Anterior cingulate cortex (tissue), 58 donors: ENCODE measurements around the gene UBA1.
A peak's percentile ranks its signal among the peaks of the same experiment; 100 is the strongest.

Source experiments
- DNase-seq, 58 donors: peaks; one replicate each; lab custom pipeline; 2025; lab: John Stamatoyannopoulos, UW

UBA1 gene

DNA sequence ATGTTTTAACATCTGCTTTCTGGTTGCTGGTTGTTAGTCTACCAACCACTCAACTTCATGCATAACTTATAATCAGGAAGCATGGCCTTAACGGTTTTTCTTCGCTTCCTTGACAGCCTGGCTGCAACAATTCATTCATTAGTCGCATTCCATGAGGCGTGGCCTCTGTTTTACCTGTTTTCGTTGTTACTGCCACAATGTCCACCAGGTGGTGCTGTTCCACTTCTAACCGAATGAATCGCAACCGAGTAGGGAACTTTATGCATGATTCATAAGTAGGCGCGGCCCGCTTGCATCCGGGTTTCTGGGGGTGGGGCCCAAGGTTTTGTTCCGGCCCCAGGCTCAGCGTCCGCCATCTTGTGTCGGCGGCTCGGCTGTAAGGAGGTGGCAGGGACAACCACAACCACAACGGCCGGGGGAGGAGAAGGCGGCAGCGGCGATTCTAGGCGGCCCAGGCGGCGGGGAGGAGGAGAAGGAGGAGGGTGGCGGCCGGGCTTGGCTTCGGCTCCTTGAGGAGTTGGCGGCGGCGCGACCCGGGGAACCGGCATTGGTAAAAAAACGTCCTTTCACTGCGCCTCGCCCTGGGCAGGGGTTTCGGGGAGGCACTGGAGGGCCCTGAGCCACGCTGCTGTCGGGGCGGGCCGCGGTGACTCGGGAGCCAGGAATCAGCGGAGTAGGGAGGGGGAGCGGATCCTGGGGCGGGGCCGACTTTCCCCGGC, at the start of gene UBA1:
TSS of gene UBA1 (plus strand) at position 355 of the 719 bp plus-strand sequence. CDS start 4,974 bp downstream, outside the sequence.
- peak; percentile 24 to 100 (median 88) for DNase-seq

DNA sequence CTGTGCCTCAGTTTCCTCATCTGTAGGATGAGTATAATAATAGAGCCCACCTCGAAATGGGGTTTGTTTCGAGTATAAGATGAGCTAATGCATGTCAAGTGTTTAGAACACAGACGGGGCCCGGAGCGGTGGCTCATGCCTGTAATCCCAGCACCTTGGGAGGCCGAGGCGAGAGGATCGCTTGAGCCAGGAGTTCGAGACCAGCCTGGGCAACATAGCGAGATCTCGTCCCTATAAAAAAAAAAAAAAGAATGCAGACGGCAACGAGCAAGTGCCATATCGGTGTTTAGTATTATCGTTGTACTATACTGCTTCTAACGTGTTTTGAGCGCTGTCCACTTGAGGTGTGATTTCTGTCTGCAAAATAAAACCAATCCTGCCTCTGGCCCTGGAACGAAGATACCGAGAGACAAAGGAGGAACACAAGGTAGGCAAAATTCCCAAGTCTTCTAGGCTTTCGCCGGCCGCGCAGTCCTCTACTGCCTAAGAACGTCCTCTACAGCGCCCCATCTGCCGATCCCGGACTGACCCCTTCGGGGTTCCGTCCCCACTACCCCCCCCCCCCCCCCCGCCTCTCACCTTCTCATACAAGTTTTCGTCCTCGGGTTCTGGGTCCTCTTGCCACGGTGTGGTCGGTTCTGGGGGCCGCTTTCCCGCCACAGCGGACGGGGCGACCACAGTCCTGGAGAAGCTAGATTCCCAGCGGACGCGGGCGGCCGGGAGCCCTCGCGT, 49.6 kb upstream of the UBA1 start:
- peak in 38 of 58 donors; percentile 14 to 84 (median 60) for DNase-seq

DNA sequence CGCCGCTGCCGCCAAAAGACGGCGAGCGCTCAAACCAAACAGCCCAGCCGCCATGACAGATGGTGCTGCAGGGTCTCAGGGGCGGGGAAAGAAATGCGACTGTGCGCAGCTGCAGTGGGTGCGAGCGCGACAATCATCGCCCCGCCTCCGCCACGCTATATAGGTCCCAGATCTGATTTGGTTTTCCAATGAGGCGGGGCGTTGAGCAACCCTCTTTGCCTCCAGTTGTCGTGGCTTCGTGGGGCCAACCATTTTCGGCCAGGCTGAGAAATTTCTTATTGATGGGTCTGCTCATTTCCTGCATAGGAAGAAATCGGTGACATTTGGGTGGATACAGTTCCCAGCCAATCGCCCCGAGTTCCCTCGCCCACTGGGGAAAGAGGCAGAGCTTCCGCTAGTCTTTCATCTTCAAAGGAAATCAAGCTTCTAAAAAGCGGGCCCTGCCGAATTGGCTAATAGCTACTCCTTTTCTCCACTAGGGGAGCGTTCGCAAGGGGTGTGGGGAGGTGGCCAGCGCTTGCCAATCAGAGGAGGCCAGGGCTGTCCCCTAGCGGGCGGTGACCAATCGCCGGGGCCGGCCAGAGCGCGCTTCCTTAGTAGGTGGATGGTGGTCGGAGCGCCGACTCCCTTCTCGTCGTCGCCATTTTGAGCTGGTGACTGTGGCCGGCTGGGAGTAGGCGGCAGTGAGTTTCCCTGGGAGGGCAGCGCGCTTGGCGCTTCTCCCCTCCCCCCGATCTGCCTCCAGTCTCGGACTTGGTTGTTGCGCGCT, 48.8 kb upstream of the UBA1 start, which contains the start of the genes NDUFB11 and RBM10:
TSS of gene NDUFB11 (minus strand) at position 77 of the 769 bp plus-strand sequence. CDS start at position 54, 23 bp downstream.
TSS of gene RBM10 (plus strand) at position 596 of the 769 bp plus-strand sequence. CDS start 2,261 bp downstream, outside the sequence.
- peak; percentile 14 to 94 (median 86) for DNase-seq

DNA sequence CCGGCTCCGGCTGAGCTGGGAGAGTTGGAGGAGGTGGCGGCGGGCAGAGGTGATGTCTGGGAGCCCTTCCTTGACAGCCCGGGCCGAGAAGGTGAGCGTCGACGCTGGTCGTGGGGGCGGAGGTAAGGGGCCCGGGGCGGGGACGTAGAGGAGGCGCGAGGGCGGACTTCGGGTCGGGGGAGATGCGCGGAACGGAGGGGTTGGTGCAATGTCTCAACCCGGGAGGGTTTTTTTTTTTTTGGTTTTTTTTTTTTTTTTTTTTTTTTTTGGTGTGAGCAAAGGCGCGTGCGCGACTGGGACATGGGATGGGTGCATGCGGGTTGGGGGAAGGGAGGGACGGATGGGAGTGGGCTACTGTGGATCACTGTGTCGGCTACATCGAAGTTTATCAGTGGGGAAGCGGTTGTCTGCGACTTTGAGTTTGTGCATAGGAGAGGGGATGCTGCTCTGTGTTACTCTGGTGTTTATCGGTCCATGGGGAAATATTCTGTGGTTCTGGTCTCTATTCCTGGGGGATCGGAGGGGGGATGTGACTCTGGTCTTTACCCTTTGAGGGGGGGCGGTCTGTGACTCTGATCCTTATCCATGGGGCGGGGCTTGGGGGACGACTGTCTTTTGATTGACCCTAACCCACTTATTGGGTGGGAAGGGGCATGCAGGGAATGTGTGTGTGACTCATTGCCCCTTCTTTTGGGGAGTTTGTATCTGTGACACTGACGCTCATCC, 48.1 kb upstream of the UBA1 start:
- DNase-seq: peak in 2 of 58 donors; percentile 24 to 25

DNA sequence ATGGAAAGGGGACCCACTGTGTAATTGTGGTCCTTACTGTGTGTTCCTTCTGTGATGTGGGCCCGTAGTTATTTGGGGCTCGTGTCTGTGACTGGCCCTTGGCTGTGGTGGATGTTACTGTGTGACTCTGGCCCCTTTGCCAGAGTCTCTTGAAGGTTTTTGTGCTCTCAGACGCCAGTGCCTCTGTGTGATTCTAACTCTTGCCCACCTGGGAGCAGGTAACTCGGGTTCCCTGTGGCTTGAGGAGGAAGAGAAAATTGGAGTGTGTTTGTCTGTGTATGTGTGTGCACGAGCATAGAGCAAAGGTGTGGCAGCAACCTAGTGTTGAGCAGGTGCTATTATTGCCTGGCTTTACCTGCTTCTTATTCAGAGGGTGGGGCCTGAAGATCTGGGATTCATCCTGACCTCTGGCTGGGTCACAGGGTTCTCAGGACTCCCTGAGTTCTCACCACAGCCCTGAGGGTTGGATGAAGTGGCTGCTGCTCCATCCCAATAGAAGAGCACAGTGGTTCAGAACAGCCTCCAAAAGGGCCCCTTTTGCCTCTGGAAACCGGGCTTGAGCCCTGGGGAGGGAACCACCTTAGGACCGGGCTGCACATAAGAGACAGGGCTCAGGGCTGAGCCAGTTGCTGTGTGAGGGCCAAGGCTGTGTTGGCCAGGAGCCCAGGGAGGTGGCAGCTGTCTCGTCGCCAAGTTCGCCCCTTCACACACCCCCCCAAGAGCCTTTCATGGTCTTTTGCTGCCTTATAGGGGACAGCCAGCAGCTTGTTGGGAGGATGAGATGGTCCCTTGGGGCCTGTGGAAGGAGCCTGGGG, 47.3 kb upstream of the UBA1 start:
- DNase-seq: peak in 3 of 58 donors; percentile 0 to 40 (median 8)

DNA sequence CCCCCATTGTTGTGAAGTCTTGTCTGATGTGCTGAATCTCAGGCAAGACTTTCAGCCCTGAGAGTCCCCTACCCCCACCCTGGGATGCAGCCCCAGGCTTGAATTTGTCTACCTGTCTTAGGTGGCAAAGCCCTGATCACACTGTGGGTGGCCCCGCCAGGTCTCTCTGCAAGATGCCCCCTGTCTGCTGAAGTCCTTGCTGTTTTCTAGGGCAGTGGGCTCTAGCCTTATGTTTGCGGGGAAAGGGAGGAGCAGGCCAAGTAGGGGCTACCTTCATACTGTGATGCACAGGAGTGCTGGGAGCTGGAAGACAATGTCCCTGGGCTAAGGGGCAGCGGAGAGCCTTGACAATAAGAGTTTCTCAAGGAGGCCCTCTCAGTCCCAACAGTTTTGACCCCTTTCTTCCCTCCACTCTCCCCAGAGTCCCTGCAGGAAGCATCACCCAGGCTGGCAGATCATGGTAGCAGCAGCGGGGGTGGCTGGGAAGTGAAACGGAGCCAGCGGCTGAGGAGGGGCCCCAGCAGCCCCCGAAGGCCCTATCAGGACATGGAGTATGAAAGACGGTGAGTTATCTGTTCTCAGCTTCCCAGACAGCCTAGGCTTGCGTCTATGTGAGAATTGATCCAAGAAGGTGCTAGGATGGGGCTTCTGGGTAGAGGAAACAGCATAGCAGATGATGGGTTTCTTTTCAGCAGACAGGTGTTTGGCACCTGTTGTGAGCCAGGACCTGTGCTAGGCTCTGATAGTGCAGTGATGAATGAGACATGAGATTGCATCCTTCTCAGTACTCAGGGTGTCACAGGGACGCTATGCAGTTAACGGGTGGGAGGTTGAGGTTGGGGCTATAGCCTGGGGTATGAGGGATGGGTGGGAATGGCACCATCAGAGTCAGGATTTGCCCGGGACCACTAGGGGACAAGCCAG, 46.4 kb upstream of the UBA1 start:
- no peak for DNase-seq

DNA sequence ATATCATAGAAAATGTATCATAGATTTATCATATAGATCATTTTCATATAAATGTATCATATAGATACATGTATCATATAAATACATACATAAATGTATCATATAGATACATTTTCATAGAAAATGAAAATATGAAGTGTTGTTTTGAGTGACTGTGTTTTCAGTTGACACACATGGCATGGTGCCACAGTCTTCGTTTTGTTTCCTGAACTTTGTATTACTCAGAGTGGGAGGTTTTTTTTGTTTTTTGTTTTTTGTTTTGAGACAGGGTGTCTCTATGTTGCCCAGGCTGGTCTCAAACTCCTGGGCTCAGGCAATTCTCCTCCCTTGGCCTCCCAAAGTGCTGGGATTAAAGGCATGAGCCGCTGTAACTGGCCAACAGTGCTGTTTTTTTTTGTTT, 44.7 kb upstream of the UBA1 start:
- DNase-seq: no peak

DNA sequence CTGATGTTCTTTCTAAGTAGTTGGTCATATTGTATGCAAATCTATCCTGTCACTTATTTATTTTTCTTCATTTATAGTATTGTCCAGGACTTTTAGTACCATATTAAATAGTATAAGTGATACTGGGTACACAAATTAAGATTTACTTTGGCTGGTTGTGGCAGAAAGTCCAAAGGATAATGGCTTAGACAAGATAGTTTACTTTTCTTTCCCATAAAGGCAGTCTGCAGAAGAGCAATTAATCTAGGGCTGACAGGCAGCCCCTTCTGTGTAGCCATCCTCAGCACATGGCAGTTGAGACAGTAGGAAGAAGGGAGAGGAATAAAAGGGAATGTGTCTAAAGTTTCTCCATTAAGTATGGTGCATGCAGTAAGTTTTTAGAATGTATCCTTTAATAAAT, 42.2 kb upstream of the UBA1 start:
- no peak for DNase-seq

DNA sequence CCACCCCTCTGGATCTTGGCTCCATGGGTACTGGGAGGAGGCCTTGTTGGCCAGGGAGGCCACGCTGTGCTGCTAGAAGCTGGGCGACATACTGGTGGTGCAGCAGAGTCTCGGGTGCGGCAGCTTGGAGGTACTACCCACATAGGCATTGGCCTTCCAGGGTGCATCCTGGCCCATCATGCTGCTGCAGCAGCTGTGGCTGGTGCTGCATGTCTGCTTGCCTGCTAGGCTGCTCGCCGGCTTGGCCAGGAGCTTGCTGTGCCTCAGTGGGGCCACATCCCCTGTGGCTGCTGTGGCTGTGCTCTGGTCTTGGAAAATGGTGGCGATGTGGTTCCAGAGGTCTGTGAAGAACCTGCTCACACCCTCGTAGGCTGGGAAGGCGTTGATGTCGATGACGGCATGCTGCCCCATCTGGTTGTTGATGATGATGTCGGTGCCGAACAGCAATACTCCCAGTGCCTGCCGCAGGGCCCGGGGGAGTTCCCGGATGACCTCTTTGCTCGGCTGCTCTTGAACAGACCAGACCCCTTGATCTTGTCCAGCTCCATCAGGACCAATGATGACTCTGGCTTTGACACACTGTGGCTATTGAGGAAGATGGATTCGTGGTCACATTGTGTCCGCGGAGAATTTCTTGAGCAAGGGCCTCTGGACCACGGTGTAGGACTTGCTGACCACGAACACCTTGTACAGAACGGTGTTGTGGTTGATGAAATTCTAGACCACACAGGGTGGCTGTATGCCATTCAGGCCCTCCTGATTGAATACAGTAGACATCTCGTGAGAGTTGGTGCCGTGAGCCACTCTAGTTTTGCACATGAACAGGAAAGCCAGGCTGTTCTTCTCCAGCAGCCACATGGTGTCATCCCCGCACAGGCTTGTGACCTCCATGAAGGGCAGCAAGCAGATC, 36.8 kb upstream of the UBA1 start:
- no peak for DNase-seq

DNA sequence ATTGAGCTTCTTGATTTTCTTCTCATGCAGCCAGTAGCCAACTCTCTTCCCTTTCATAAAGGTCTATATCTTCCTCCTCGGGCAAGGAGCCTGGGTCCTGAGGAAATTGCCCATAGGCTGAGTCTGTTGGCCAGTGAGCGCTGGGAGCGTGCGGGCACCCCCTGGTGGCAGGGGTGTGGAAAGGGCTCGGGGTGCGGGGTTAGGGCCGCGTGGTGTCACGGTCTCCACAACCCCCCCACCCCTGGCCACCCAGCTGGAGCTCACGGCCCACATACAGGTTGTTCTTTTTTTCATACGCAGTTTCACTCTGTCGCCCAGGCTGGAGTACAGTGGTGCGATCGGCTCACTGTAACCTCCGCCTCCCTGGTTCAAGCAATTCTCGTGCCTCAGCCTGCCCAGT, 35.5 kb upstream of the UBA1 start:
- DNase-seq: no peak

DNA sequence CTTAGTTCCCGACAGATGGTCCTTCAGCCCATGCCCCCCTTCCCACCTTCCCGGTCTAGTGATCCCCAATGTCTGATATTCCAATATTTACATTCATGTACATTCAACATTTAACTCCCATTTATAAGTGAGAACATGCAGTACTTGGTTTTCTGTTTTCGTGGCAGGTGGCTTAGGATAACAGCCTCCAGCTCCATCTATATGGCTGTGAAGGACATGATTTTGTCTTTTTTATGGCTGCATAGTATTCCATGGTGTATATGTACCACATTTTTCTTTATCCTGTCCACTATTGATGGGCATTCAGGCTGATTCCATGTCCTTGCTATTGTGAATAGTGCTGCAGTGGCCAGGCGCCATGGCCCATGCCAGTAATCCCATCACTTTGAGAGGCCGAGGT, 34.8 kb upstream of the UBA1 start:
- no peak for DNase-seq

DNA sequence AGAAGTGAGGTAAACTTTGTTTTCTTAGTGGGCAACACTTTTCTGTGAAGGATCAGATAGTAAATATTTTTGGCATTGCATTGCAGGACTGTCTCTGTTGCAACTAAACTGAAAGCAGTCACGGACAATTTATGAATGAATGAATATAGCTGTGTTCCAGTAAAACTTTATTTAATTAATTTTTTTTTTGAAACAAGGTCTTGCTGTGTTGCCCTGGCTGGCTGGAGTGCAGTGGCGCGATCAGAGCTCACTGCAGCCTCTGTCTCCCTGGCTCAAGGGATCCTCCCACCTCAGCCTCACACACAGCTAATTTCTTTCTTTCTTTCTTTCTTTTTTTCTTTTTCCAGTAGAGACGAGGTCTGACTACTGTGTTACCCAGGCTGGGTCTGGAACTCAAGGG, 32.8 kb upstream of the UBA1 start:
- DNase-seq: no peak

DNA sequence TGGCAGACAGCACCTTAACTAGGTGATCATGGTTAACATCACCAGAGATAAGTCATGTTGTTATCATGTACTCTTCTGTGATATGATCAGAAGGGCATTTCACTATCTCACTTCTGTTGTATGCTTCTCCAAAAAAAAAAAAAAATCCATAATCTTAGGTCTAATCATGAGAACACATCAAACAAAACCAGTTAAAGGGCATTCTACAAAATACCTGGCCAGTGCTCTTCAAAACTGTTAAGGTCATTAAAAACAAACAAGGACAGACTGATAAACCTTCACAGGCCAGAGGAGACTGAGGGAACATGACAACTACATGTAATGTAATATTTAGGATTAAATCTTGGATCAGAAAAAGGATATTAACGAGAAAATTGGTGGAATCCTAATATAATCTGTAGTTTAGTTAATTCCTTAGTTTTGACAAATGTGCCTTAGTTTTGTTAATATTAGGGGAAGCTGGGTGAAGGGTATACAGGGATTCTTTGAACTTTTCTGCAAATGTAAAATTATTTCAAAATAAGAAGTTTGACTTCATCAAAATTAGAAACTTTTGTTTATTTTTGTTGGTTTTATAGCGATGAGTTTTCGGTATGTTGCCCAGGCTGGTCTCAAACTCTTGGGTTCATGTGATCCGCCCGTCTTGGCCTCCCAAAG, 30.6 kb upstream of the UBA1 start:
- no peak for DNase-seq

DNA sequence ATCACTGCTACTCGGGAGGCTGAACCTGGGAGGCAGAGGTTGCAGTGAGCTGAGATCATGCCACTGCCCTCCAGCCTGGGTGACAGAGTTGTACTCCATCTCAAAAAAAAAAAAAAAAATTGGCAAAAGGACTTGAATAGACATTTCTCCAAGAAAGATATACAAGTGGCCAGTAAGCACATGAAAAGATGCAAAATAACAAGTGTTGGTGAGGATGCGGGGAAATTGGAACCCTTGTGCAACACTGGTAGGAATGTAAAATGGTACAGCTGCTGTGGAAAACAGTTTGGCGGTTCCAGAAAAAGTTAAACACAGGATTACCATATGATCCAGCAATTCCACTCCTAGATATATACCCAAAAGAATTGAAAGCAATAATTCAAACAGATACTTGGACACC, 29.2 kb upstream of the UBA1 start:
- no peak for DNase-seq

DNA sequence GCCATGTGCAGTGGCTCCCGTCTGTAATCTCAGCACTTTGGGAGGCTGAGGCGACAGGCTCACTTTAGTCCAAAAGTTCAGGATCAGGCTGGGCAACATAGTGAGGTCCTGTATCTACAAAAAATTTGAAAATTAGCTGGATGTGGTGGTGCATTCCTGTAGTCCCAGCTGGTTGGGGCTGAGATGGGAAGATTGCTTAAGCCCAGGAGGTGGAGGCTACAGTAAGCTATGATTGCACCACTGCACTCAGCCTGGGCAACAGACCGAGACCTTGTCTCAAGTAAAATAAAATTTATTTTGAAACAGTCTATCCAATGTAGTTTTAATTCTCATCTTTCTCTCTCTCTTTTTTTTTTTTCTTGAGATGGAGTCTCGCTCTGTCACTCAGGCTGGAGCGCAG, 27.5 kb upstream of the UBA1 start:
- no peak for DNase-seq

DNA sequence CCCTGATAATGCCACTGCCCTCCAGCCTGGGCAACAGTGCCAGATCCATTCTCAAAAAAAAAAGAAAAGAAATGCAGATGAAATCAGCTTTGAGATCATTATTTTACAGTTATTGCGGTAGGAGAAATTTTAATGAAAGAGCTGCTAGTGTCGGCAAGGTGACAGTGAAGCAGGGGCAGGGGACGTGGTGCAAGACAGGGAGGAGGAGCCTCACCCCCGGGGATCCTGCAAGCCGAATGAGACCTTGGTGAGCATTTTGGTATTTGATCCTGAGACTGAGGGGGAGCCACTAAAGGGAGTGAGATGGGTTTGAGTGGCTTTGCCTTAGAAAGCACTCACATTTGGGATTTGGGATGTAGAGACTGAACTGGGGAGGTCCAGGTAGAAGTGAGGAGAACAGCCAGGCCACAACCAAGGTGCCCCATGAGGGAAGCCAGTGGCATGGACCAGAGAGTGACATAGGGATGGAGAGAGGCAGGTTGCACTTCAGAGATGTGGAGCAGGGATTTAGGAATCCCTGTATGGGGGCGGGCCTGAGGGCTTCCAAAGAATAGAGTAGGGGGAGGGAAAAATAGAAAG, 25.0 kb upstream of the UBA1 start:
- DNase-seq: no peak
